Skeletal muscle satellite cell (primary cell): Measurements from ENCODE around the gene HPDL.

Source experiments
- H3K27me3 ChIP-seq: 2 replicates; pipeline ENCODE4 v1.7.0; 2013; ENCODE audit warnings: low read length; ENCODE audit not compliant: control insufficient read depth, insufficient read depth
- H3K36me3 ChIP-seq: 2 replicates; pipeline ENCODE4 v1.7.0; 2013; ENCODE audit warnings: mild to moderate bottlenecking, control low read depth, low read length; ENCODE audit not compliant: insufficient read depth
- H3K4me1 ChIP-seq: 2 replicates; pipeline ENCODE4 v1.7.0; 2013; ENCODE audit warnings: low read length; ENCODE audit not compliant: control insufficient read depth, insufficient read depth
- H3K4me2 ChIP-seq: 2 replicates; pipeline ENCODE4 v1.7.0; 2013; ENCODE audit warnings: mild to moderate bottlenecking, low read length
- H3K4me3 ChIP-seq: 2 replicates; pipeline ENCODE4 v1.7.0; 2013; ENCODE audit warnings: low read length
- H3K9ac ChIP-seq: 2 replicates; pipeline ENCODE4 v1.7.0; 2013; ENCODE audit warnings: mild to moderate bottlenecking, low read depth, low read length, moderate library complexity
- H3K9me3 ChIP-seq: replicated peaks from 2 replicates; pipeline ENCODE4 v1.7.0; 2013; ENCODE audit warnings: mild to moderate bottlenecking, control low read depth, low read length

The HPDL gene

DNA sequence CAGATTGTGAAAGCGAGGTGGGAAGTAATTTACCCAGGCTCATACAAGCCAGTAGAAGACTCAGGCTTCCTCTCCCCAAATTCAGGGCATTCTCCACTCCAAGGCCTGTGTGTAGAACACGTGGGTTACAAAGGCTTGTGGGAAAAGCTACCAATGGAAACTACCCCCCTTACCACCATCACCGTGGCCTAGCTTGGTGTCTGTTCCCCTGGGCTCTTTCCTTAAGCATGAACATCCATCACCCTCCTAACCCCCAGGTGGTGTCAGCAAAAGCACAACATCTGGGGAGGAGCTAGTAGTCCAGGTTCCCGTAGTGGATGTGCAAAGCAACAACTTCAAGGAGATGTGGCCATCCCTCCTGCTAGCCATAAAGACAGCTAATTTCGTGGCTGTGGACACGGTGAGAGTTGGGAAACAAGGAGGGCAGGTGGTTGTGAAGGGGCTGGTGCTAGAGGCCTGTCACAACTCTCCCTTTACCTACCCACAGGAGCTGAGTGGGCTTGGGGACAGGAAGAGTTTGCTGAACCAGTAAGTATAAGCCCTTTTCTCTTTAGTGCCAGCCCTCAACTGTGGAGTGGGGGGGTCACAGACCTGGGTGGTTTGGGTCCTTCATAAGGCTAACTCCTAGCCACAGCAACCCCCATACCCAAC, 14.2 kb downstream of the HPDL start:
- no peaks in the 10 kb centered on the region for H3K9me3 ChIP-seq
- H3K4me1 ChIP-seq, result peaks cover 15% of the 10 kb centered on the region
- peak overlapping the region; percentile 92 for H3K9ac ChIP-seq
- H3K27me3 ChIP-seq, result no peaks in the 10 kb centered on the region
- peaks cover 31% of the 10 kb centered on the region for H3K36me3 ChIP-seq
- H3K4me3 ChIP-seq, result peak overlapping the region; percentile 81
- H3K4me2 ChIP-seq, result peak overlapping the region; percentile 85

DNA sequence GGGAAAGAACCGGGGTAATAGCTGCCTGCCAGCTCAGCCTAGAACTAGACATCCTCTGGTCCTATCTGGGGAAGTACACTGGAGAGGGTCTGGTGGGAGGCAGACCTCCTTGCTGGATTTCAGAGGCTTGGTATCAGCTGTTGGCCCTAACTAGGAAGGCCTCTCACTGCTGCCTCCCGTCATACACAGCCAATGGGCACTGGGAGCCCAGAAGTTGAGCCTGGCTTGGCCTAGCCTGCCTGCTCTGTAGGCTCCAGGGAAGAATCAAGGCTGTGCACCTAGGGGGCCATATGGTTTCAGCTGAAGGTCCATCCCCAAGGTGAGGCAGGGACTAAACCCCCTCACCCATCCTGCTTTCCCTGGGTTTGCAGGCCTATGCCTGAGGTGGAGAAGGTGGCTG, 17.8 kb downstream of the HPDL start:
- H3K27me3 ChIP-seq, result no peaks in the 10 kb centered on the region
- H3K4me3 ChIP-seq, result no peak overlapping the region
- H3K36me3 ChIP-seq, result peaks cover 31% of the 10 kb centered on the region
- no peak overlapping the region for H3K4me2 ChIP-seq
- no peak overlapping the region for H3K9ac ChIP-seq
- H3K4me1 ChIP-seq, result peaks cover 17% of the 10 kb centered on the region
- no peaks in the 10 kb centered on the region for H3K9me3 ChIP-seq

DNA sequence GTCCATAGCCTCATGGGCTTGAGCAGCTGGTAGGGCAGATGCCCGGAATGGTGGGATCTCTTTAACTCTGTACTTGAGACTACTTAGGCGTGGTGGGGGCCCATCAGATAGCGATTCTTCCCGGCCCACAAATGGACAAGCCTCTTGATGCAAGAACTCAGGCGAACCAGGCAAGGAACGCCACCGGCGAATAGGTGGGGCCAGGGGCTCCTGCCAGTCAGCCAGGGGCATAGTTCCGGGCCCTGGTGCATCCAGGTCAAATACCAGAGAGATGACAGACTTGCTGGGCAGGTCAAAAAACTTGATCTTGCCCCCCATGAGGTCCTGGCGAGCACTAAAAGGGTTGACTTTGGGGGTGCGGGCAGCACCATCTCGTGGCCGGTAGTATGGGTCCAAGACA, 18.3 kb downstream of the HPDL start:
- no peak overlapping the region for H3K9ac ChIP-seq
- H3K4me2 ChIP-seq, result no peak overlapping the region
- H3K4me1 ChIP-seq, result peaks cover 17% of the 10 kb centered on the region
- no peaks in the 10 kb centered on the region for H3K27me3 ChIP-seq
- no peaks in the 10 kb centered on the region for H3K9me3 ChIP-seq
- no peak overlapping the region for H3K4me3 ChIP-seq
- H3K36me3 ChIP-seq, result peaks cover 31% of the 10 kb centered on the region

DNA sequence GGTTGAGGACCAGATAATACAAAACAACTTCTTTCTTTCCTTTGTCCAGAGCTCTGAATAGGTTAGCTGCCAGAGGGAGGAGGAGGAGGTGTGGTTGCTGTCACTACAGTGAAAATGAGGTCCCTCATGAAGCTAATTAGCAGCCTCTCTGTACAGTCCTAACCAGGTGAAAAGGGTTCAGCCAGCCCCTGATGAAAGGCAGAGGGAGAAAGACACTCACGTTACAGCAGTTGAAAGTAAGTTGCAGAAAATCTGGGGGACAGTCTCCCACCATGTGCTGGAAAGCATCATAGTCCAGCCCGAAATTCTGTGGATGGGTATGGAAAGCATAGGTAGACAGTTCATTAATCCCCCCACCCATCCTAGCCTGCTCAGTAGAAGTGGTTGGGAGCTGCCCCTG, 19.8 kb downstream of the HPDL start:
- peaks cover 31% of the 10 kb centered on the region for H3K36me3 ChIP-seq
- H3K4me1 ChIP-seq, result peaks cover 8% of the 10 kb centered on the region
- no peaks in the 10 kb centered on the region for H3K27me3 ChIP-seq
- H3K4me3 ChIP-seq, result no peak overlapping the region
- H3K4me2 ChIP-seq, result no peak overlapping the region
- no peaks in the 10 kb centered on the region for H3K9me3 ChIP-seq
- no peak overlapping the region for H3K9ac ChIP-seq

DNA sequence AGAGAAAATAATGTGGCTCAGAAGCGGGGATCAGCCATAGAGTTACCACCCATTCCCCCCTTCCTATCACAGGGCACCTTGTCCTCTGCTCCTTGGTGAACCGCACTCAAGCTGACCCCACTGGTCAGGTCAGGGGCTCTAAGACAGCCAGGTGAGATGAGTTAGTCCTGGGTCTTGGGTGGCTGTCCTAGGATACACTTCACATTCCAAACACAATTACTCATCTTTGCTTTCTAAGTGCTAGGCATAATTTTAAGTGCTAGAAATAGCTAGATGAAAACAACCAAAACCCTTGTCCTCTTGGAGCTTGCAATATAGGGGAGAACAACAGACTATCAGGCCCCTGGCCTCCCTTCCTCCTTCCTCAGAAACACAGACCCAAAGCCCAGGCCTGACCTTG, 21.3 kb downstream of the HPDL start:
- Histone ChIP-seq H3K4me2 (no peak overlapping the region), H3K9me3 (no peaks in the 10 kb centered on the region), H3K4me1 (peaks cover 8% of the 10 kb centered on the region), H3K36me3 (peaks cover 18% of the 10 kb centered on the region), H3K4me3 (no peak overlapping the region), H3K9ac (no peak overlapping the region), H3K27me3 (no peaks in the 10 kb centered on the region)

DNA sequence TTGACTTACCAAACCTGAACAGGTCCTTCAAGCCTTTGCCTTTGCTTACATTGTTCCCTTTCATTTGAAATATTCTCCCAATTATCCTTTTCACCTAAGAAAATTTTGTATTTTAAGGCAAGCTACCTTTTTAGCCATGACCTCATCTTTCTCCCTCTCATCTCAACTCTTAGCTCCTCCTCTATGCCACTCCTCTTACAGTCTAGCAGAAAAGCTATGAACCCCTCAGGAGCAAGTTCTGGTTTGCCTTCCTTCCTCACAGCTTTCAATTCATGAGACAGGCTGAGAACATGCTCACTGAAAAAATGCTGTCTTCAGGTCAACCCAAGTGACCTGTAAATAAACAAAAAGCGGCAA, 21.9 kb downstream of the HPDL start:
- H3K4me1 ChIP-seq, result peaks cover 8% of the 10 kb centered on the region

DNA sequence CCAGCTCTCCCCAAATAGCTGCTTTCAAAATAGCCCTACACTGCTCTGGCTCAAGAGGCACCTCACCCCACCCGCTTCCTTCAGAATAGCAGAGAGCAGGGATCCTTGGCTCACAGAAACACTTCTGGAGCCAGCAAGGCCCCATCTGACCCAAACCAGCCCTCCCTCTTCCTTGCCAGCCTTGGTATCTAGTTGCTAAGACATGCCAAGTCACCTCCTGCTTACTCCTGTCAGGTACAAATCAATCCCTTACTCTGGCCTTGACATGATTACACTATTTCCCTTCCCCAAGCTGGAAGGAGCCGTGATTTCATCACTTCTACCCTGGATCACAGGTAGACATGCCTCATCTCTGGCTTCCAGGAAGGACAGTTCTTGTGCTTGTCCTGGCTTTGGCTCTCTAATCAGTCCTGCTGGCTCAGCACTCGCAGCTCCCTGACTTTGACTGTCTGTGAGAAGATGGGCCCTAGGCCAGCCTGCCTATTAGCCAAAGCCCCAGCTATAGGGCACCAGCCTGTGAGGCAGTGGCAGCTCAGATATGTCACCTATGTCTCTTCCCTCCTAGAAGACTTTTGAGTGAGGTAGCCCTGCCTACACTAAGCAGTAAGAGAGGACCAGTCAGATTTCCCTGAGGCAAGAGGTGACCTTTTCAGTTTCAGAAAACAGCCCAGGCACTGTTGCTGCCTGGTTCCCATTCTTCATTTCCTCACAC, 22.4 kb downstream of the HPDL start:
- Histone ChIP-seq H3K9ac (no peak overlapping the region), H3K4me3 (no peak overlapping the region), H3K4me2 (no peak overlapping the region), H3K9me3 (no peaks in the 10 kb centered on the region), H3K27me3 (no peaks in the 10 kb centered on the region), H3K4me1 (peaks cover 8% of the 10 kb centered on the region), H3K36me3 (peaks cover 7% of the 10 kb centered on the region)

More for the DNA sequence above, 21.9 kb downstream of the HPDL start:
- Histone ChIP-seq H3K9ac (no peak overlapping the region), H3K36me3 (peaks cover 12% of the 10 kb centered on the region), H3K9me3 (no peaks in the 10 kb centered on the region), H3K4me2 (no peak overlapping the region), H3K27me3 (no peaks in the 10 kb centered on the region), H3K4me3 (no peak overlapping the region)

DNA sequence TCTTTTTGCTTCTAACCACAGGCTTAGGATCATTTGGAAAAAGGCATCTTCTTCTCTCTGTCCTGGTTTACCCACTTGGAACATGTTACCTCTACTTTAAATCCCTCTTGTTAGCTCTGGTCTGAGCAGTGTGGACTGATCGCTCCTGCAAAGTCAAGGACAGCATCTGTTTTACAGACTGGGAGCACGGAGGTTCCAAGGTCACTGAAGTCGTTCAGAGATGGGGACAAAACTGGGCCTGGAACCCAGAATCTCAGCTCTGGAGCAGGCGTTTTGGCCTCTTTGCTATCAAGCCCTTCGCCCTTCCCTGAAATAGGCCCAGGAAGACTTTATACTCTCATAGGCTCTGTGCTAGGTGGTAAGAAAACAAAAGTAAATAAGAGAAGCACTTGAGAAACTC, 24.8 kb downstream of the HPDL start:
- no peak overlapping the region for H3K4me3 ChIP-seq
- no peak overlapping the region for H3K4me2 ChIP-seq
- no peak overlapping the region for H3K9ac ChIP-seq
- H3K9me3 ChIP-seq, result no peaks in the 10 kb centered on the region
- no peaks in the 10 kb centered on the region for H3K27me3 ChIP-seq
- H3K4me1 ChIP-seq, result peaks cover 8% of the 10 kb centered on the region
- no peaks in the 10 kb centered on the region for H3K36me3 ChIP-seq

DNA sequence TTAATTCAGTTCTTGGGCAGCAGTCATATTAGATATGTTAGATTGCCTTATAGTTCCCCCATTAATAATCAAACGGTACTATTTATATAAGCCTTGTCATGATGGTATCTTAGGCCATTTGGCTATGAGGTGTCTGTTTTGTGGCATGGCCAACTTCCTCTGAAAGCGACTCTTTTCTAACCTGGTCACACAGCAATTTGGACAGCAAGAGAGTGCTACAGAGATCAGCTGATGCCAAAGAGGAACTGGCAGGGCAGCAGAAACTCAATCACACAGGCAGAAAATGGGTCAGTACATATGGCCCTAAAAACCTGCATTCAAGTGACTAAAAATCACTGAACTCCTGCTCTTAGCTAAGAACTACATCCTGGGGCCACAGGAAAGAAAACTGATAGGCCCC, 27.0 kb downstream of the HPDL start:
- H3K4me2 ChIP-seq, result no peak overlapping the region
- H3K4me3 ChIP-seq, result no peak overlapping the region
- no peak overlapping the region for H3K9ac ChIP-seq
- no peaks in the 10 kb centered on the region for H3K27me3 ChIP-seq
- H3K9me3 ChIP-seq, result no peaks in the 10 kb centered on the region
- H3K36me3 ChIP-seq, result no peaks in the 10 kb centered on the region
- no peaks in the 10 kb centered on the region for H3K4me1 ChIP-seq

DNA sequence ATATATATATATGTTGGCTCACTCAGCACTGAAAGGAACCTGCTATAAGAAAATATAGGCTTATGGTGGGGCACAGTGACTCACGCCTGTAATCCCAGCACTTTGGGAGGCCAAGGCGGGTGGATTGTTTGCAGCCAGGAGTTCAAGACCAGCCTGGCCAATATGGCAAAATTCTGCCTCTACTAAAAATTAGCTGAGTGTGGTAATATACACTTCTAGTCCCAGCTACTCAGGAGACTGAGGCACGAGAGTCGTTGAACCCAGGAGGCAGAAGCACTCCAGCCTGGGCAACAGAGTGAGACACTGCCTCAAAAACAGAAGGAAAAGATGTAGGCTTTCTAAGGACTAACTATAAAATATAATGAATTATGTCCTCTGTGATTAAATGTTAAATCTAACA, 28.1 kb downstream of the HPDL start:
- H3K4me3 ChIP-seq, result no peak overlapping the region

DNA sequence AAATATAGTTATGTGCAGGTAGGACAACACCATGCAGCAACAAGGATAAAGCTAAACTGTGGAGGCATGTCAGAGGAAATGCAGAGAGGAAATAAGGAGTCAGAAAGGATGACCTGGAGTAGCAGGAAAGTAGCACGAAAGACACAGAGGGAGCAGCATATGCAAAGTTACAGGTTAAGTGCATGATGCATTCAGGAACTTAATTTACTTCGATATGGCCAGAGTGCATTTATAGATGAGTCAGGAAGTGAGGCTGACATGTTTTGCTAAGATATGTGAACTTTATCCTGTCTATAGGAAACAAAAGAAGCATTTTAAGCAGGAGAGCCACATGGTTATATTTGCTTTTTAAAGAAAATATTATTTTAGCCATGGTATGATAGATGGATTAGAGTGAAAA, 29.0 kb downstream of the HPDL start:
- H3K9ac ChIP-seq, result no peak overlapping the region

More for the DNA sequence above, 28.1 kb downstream of the HPDL start:
- peaks cover under 1% of the 10 kb centered on the region for H3K4me1 ChIP-seq
- H3K36me3 ChIP-seq, result no peaks in the 10 kb centered on the region
- no peak overlapping the region for H3K9ac ChIP-seq
- no peak overlapping the region for H3K4me2 ChIP-seq
- H3K9me3 ChIP-seq, result no peaks in the 10 kb centered on the region
- H3K27me3 ChIP-seq, result no peaks in the 10 kb centered on the region

DNA sequence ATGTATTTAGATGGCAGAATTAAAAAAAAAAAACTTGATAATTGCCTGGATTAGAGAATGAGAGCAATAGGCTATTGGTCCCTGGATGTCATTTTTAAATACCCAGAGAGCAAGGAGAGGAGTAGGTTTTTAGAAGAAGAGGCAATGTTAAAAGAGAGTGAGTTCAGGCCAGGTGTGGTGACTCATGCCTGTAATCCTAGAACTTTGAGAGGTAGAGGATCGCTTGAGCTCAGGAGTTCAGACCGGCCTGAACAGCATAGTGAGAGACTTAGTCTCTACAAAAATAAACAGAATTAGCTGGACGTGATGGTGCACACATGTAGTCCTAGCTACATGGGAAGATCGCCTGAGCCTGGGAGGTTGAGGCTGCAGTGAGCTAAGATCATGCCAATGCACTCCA, 29.5 kb downstream of the HPDL start:
- H3K9ac ChIP-seq, result no peak overlapping the region

More for the DNA sequence above, 29.0 kb downstream of the HPDL start:
- no peaks in the 10 kb centered on the region for H3K27me3 ChIP-seq
- H3K4me3 ChIP-seq, result no peak overlapping the region
- H3K9me3 ChIP-seq, result no peaks in the 10 kb centered on the region
- H3K4me2 ChIP-seq, result no peak overlapping the region
- H3K4me1 ChIP-seq, result peaks cover 7% of the 10 kb centered on the region
- no peaks in the 10 kb centered on the region for H3K36me3 ChIP-seq

More for the DNA sequence above, 29.5 kb downstream of the HPDL start:
- H3K9me3 ChIP-seq, result no peaks in the 10 kb centered on the region
- H3K4me2 ChIP-seq, result no peak overlapping the region
- H3K27me3 ChIP-seq, result no peaks in the 10 kb centered on the region
- no peak overlapping the region for H3K4me3 ChIP-seq
- no peaks in the 10 kb centered on the region for H3K36me3 ChIP-seq
- peaks cover 7% of the 10 kb centered on the region for H3K4me1 ChIP-seq
